ENCODE results near the gene CCNY.
"Not testable (repeated sequence)": the region's sequence is repeated elsewhere in the genome, so short reads cannot be mapped to it uniquely, and the experiment has no call there.

DNA sequence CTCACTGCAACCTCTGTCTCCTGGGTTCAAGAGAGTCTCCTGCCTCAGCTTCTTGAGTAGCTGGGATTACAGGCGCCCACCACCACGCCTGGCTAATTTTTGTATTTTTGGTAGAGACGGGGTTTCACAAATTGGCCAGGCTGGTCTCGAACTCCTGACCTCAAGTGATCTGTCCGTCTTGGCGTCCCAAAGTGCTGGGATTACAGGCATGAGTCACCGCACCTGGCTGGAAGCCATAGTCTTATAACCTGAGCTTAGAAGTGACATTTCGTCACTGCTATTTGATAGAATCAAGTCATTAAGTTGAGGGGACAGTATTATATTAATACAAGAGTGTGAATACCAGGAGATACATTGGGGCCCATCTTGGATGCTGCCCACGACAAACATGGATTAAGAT, 17.9 kb downstream of the CCNY start:
- not testable (repeated sequence) for TF ChIP-seq SUZ12 (IDR thresholded peaks at IDR 0.05; ENCODE audit: extremely low read depth, insufficient read depth, insufficient read length); ZNF274 (IDR thresholded peaks at IDR 0.05; ENCODE audit: low read depth, low read length); YY1 (IDR thresholded peaks at IDR 0.05; ENCODE audit: insufficient read depth, insufficient read length)
